ENCODE measurements around the gene GDF9. TPM values are rescaled to one million over a fixed set of nuclear protein-coding genes. Genes with fewer than 3 reads are reported as not detected.

GDF9 gene
- total RNA-seq, 2 donors from 2014 or later, result 0.26 to 0.33 TPM

- no peak for ATAC-seq
- Histone ChIP-seq H3K27ac (peak overlapping the region in 1 of 4 donors; percentile 28), H3K9me3 (no peaks in the 10 kb centered on the region), H3K4me3 (no peak overlapping the region), H3K36me3 (replicated peaks in 1 of 2; ENCODE audit: insufficient read depth in 1 of 2, low read depth in 2 of 2) (peaks cover 0 to 14% of the 10 kb centered on the region in 2 donors), H3K4me1 (peaks cover 26% of the 10 kb centered on the region), H3K27me3 (no peaks in the 10 kb centered on the region)
- no peak for TF ChIP-seq POLR2A (IDR thresholded peaks at IDR 0.05)
- no peak for TF ChIP-seq CTCF (IDR thresholded peaks at IDR 0.05)
- WGBS, 2 donors, result 49 to 63% methylated on average over 2 of the region's 2 CpGs
- intact Hi-C loops (cut with DNase I), result no loop called here
- DNase-seq, result no peak
Observed at GRCh38 chr5:132877466-132877865, 11.2 kb upstream of the GDF9 start.

- H3K4me1 ChIP-seq, result peaks cover 39% of the 10 kb centered on the region
- 83 to 92% methylated on average over 1 of the region's 1 CpG for WGBS, 2 donors
- peaks cover 0 to 9% of the 10 kb centered on the region in 2 donors for H3K36me3 ChIP-seq (replicated peaks in 1 of 2; ENCODE audit: insufficient read depth in 1 of 2, low read depth in 2 of 2)
- H3K27ac ChIP-seq, result peak overlapping the region in 1 of 4 donors; percentile 3
- no peaks in the 10 kb centered on the region for H3K9me3 ChIP-seq
- TF ChIP-seq POLR2A (IDR thresholded peaks at IDR 0.05) (no peak), CTCF (IDR thresholded peaks at IDR 0.05) (no peak)
- no peaks in the 10 kb centered on the region for H3K27me3 ChIP-seq
- intact Hi-C loops (cut with DNase I), result no loop called here
- no peak overlapping the region for H3K4me3 ChIP-seq
- no peak for ATAC-seq
- no peak for DNase-seq
Observed at GRCh38 chr5:132876020-132876759, 9.9 kb upstream of the GDF9 start.

GRCh38 chr5:132873930-132874271 lies 7.6 kb upstream of the GDF9 start:
- peaks cover 41% of the 10 kb centered on the region for H3K4me1 ChIP-seq
- DNase-seq (no peak), ATAC-seq (no peak)
- H3K36me3 ChIP-seq (replicated peaks in 1 of 2; ENCODE audit: insufficient read depth in 1 of 2, low read depth in 2 of 2), result no peaks in the 10 kb centered on the region
- WGBS, 2 donors, result 82 to 97% methylated on average over 3 of the region's 3 CpGs
- no peak overlapping the region for H3K4me3 ChIP-seq
- H3K9me3 ChIP-seq, result no peaks in the 10 kb centered on the region
- TF ChIP-seq POLR2A (IDR thresholded peaks at IDR 0.05) (no peak), CTCF (IDR thresholded peaks at IDR 0.05) (no peak)
- H3K27me3 ChIP-seq, result no peaks in the 10 kb centered on the region
- H3K27ac ChIP-seq, result peak overlapping the region; percentile 73 to 82 (median 78)
- intact Hi-C loops (cut with DNase I), result no loop called here

GRCh38 chr5:132873119-132873929 lies 7.1 kb upstream of the GDF9 start, which contains the start of gene LEAP2:
TSS of gene LEAP2 (plus strand) at chr5:132873668. CDS start at chr5:132873695, 27 bp downstream.
- TF ChIP-seq CTCF (IDR thresholded peaks at IDR 0.05) (no peak), POLR2A (IDR thresholded peaks at IDR 0.05) (peak in 2 of 3 donors; percentile 15 to 37)
- DNase-seq, result peak; percentile 49 to 84 (median 59)
- Histone ChIP-seq H3K4me3 (no peak within 1 kb of the TSS), H3K4me1 (peaks cover 42% of the 10 kb centered on the region), H3K9me3 (no peaks in the 10 kb centered on the region), H3K36me3 (replicated peaks in 1 of 2; ENCODE audit: insufficient read depth in 1 of 2, low read depth in 2 of 2) (no peaks in the 10 kb centered on the region), H3K27me3 (no peaks in the 10 kb centered on the region), H3K27ac (peak within 1 kb of the TSS; percentile 73 to 82 (median 78))
- WGBS, 2 donors, result 25 to 31% methylated on average over 6 of the region's 6 CpGs
- intact Hi-C loops (cut with DNase I), result no loop called here
- peak; percentile 88 for ATAC-seq
